GM18870 (cell line): ENCODE data around the gene GRIK1.

Experiments used
- ATAC-seq: cut with Tn5 transposase; IDR thresholded peaks from one replicate; pipeline ENCODE4 v1.9.1; 2021; ENCODE audit warnings: moderate library complexity; ENCODE audit not compliant: unreplicated experiment

Gene GRIK1

DNA sequence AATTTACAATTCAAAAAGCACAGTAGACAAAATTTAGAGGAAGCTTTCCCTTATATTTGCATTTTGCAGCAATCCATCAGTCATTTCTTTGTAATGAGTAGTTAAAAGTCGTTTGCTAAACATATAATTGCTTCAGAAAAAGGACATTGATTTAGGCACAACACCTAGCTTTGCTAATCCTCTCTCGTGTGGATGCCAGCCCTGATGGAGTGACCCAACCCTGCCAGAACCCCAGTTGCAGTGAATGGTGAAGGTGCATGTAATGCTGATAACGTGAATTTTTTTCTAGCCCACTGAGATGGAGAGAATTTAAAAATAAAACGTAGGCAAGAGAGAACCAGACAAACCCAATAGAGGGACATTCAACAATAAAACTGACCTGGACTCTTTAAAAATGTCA is 263.4 kb downstream of the GRIK1 start:
- ATAC-seq, result no peak

DNA sequence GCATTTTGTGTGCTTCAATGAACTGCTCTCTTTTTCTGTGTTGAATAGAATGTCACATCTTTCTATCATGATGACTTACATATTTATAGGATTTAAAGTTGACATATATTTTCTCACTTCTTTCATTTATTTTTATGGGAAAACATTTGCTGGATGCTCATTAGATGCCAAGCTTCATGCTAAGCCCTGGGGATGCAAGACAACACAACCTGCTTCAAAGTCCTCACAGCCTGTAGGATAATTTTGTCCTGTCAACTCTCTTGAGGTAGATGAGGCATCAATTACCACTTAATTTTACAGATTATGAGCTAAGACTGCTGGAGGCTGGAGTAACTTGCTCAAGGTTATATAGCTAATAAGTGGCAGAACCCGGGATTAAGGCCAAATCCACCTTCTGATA is 264.3 kb downstream of the GRIK1 start:
- no peak for ATAC-seq

DNA sequence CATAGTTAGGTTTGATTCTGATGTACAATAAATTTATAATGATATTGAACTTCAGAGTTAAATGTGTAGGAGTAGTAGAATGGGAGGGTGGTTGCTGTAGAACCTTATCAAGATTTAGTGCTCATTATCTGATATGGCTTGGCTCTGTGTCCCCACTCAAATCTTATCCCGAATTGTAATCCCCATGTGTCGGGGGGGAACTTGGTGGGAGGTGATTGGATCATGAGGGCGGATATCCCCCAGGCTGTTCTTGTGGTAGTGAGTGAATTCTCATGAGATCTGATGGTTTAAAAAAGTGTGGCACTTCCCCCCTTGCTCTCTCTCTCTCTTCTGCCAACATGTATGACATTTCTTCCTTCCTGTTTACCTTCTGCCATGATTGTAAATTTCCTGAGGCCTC is 265.5 kb downstream of the GRIK1 start:
- ATAC-seq, result no peak

DNA sequence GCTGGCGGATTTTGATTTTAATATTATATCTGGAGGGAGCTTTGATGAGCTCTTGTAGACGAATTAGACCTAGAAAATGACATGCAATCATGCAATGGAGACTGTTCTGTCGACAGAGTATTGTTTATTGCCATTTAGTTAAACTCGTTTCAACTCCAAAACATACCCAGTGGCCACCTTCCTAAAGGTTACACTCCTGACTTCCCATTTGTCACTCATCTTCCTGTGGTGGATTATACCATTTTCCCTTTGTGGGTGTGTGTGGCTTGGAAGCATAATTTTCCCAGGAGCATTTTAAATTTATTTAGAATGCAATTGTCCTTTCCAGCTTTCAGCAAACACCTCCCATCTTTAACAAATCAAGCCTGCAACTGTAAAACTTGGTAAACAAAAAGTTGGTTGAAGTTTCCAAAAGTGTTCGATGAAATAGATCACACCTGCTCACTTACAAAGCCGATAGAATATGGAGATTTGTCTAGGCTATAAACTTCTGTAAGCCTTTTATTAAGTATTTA is 266.6 kb downstream of the GRIK1 start:
- no peak for ATAC-seq

DNA sequence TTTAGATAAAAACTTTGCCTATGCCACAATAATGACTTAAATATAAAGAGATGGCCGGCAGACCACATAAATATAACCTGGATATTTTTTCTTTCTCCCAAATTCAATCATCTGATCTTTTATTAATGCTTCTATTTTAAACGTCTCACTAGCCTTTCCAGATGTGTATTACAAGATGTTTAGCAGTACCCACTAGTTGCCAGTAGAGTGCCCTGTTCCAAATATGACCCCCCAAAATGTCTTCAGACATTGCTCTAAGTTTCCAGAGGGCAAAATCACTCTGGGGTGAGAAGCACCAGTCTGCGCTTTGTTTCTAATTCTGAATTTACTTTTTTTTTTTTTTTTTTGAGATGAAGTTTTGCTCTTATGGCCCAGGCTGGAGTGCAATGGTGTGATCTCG is 268.1 kb downstream of the GRIK1 start:
- ATAC-seq, result no peak

DNA sequence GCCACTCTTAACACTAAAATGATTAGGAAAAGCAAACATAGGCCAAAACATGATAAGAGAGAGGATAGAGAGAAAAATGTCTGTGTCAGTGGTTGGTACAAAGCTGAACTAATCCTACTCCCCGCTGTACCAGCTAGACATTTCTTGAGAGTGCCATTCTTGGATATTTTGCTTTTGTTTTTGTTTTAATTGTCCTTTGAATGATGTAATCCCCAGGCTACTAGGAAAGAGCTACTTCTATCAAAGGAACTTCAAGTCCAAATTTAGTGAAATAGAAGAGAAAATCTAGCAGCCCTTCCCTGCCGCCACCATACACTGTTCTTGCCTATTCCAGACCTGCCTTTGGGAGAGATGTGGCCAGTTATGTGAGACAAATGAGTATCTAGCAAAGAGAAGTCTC is 269.6 kb downstream of the GRIK1 start:
- no peak for ATAC-seq

DNA sequence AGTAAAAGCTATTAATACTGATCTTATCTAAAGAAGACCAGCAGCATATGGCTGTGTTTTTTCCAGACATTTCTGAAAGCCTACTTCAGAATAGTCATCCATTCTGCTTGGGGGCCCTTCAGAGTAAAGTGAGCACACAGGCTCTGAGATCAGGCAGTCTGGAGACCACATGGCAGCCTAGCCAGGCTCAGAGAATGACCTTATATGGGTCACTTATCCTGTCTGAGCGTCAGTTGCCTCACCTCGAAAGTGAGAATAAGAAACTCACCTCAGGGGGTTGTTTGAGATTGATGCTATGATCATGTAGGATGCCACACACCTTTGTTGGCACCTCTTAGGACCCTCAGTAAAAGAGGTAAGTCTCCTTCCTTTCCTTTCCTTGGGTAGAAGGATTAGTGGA is 270.4 kb downstream of the GRIK1 start:
- ATAC-seq, result peak; percentile 49

DNA sequence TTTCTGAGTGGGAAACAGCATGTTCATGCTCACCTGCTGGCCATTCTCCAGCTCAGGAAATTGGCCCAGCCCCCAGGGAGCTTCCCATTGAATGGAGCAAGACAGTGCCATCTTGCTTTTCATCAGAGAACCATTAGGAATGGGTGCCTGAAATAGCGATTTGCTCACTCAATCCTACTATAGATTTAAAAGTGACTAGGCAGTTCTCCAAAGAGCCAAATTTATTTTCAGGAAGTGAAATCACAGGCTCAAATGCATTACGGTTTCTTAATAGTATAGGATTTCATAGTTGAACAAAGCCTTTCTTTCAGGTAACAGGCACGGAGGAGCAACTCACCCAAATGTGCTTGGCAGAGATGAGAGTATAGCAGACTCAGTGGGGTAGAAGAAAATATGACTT is 272.1 kb downstream of the GRIK1 start:
- ATAC-seq, result no peak

DNA sequence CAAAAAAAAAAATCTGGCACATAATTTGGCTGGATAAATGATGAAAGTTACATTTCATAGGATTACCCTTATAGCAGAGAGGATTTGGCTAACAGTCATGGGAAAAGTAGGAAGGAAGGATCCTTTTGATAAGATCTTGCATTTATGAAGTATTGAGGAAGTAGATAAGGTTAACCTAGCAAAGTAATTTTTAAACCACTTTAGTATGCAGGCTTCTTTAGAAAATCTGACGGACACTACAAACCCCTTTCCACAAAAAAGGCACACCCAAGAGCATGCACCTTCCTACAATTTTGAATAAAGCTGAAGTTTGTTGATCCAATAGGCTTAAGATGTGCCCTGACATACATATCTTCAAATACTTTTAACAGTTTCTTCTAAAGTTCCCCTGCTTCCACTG is 275.2 kb downstream of the GRIK1 start:
- no peak for ATAC-seq

DNA sequence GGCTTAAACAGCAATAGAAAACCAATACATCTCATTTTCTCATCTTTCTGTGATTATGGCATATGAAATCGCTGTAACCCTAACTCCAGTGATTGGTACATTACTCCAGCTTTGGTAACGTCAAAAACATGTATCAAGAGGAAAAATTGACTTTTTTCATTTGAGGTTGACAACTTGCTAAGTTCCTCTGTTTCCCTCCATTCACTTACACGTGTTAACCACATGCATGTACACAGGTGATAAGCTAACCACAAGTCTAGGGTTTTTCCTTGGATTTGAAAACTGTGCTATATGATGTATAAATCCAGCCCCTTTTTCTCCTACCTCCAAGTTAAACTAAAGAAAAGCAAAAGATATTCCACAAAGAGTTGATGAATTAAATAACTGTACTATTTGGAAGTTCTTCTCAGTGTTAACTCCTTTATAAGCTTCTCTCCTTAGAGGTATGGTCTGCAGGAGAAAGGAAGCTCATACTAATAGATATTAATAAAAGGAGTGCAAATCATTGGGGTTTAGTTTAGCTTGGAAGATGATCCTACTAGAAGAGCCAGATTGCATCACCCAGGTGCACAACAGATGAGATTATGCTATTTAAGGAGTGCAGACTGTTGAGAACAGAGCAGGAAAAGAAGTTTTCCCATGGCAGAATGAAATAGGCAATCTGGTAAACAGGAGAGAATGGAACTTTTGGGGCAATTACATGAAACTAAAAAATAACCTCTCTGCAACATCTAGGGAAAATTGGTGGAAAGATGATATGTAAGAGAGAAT is 277.9 kb downstream of the GRIK1 start:
- no peak for ATAC-seq

DNA sequence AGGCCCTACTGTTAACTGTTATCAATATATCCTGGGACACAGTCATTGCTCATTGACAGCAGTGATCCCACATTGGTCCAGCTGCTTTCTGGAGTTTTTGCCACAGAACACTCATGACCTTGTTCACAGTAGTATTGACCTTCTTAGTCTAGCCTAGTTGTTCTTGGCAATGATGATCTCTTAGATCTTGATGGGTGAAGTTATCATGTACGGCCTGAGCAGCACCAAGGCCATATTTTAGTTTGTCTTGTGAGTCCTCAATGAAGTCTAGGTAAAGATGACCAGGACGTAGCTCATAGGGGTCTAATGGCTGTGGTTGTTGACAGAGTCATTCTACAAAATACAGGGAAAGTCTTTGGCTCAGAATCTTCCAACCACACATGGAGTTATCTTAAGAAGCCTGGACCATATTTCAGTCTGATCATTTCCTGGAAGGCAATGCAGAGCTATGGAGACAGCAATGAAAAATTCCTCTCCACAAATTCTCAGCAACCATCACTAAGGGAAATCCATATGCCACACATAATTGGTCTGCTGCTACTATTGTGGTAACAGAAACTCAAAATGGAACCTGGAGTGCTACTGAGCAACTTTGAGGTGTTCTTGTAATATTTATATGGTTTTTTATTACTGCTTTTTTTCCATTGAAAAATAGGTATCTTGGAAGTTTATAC is 279.6 kb downstream of the GRIK1 start:
- ATAC-seq, result no peak

DNA sequence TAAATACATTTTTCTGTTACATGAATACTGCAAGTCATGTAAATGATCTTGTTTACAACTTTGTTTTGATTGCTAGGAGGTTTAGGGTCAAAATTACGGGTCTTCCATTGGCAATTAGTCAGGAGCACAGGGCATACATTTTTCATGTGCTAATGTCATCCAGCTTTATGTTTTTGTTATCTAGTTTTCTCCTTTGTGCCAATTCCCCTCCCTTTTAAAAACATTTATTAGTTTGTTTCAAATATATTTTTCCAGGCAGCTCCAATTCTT is 280.9 kb downstream of the GRIK1 start:
- no peak for ATAC-seq

DNA sequence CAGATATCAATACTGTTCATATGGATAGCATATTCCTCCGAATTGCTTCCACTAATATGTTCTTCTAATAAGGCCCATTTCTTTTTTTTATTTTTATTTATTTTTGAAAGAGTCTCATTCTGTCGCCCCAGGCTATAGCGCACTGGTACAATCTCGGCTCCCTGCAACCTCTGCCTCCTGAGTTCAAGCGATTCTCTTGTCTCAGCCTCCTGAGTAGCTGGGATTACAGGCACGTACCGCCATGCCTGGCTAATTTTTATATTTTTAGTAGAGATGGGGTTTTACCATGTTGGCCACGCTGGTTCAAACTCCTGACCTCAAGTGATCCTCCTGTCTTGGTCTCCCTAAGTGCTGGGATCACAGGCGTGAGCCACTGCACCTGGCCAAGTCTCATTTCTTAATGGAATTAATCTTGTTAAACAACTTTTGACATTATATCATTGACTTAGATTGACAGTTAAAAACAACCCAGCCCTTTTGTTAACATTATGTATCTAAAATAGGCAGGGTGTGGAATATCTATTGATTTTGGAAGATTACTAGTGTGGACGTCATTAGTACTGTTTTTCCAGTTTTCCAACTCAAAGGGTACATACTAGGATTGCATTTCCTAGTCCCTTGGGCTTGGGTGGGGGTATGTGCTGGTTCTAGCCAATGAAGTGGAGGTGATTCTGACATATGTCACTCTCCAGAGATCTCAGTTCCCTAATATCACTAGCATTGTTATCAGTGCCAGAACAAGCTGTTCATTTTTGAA is 281.4 kb downstream of the GRIK1 start:
- no peak for ATAC-seq

DNA sequence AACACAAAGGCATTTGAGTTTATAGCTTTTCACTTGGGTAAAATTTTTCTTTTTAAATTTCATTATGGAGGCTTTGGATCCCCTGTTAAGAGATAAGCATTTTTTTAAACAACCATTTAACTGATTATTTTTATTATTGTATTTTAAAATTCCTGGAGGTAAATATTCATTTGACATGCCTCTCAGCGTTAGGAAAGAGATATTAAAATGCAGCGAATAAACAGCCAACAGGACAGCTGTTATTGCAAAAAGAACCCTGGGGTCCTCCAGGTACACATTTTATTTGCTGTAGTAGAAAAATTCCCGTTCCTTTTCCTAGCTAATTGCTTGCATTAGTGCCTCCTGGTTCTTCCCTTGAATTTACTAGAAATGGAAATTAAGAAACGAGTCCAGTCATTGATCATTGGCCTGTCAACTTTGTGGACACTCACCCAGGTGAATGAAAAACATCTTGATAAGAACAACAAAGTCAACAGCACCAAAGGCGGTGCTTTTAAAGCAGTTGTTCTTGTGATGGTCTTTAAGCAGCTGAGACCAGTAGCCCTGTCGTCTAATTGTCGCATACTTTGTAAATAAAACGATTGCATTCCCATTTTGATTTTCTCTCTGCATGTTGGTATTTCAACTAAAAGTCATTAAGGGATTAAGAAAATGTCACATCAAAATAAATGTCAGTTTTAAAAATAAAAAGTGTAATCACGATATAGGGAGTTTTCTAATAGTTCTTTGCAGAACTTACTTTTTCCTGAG is 282.4 kb downstream of the GRIK1 start:
- no peak for ATAC-seq

DNA sequence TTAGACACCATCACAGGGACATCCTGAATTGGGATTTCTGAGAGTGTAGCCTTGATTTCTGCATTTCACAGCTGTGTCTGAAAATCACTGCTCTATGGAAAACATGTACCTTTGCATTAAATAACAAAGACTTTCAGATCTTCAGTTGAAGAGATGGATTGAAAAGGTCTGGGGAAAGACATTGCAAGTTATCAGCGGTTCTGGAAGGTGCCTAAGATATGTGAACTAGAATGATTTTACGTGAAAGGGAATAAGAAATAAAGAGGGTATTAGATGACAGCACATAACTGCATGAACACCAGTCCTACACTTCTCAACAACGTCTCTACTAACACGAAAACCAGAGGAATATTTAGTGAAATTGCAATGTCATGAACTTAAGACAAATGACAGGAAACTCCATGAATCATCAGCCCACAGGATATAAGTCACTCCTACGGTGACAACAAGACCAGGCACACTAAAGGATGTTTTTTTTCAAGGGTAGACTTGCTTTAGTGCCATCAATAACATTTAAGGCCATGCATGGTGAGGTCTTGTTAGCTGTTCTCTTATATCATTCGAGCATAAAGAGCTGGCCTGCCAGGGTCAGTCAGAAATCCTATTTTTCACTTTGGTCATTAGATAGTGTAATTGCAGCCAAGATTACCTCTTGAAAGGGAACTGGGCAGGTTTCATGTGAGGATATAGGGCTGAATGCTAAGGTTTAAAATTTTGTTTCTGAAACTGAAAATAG is 283.1 kb downstream of the GRIK1 start:
- ATAC-seq, result no peak

DNA sequence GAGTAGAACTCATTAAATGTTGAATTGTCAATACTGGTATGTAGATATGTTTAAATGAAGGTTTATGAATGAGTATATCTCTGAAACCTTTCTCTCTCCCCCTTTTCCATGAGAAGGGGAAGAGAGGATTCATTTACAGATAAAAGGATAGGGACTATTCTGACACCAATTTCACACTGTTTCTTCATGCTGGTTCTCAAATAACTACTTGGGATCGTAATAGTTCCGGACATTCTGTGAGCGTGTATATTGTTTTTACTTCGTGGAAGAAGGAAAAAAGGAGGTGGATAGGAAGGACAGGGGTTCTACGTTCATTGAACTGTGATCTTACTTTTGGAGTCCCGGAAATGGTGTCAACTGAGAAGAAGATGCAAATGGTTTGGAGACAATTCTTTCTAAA is 284.2 kb downstream of the GRIK1 start:
- no peak for ATAC-seq

DNA sequence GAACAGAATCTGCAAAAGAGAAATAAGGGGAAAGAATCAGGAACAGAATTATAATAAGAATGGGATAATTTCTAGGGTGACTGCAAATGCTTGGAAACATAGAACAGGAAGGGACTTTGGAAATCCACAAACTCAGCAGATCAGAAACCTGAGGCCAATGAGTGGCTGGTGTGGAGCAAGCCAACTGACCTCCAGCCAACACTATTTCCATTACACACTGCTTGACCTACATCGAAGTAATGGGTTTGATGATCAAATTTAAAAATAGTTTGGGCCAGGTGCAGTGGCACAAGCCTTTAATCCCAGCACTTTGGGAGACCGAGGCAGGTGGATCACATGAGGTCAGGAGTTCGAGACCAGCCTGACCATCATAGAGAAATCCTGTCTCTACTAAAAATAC is 284.9 kb downstream of the GRIK1 start:
- ATAC-seq, result no peak

DNA sequence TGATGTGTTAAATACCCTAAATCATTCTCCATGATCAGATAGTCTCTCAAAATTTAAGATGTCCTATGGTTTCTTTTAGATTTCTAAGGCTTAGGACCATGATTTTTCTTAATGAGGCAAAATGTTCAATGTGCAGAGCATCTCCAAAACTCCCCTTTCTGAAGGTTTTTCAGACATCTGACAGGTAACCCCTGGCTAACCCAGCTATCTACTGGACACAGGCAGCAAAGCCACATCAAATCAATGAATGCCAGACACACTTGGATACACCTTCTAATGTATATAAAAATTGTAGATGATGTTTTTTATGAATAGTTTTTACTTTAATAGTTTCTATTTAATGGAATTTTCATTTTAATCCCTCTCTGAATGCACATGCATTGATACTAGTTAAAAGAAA is 285.6 kb downstream of the GRIK1 start:
- ATAC-seq, result no peak

DNA sequence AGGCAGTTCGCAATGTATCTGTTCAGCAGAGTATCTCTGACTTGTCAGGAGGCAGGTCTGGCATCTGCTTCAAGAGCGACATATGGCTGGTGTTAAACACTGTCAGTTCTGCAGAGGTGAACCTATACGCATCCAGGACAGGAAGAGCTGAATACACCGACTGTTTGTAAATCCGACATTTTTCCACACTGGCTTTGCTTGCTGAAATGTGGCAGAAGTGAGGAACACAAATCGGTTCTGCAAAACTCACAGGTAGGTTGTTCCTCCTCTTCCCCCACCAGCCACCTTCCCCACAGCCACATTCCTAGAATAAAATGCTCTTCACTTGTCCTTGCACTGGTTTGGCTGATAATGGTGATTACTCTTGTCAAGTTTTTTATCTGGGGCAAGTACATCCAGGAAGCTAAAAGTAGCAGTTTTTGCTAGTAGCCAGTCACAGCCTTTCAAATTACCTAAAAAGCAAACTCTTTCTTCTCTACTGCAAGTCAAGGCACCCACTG is 289.2 kb downstream of the GRIK1 start:
- ATAC-seq, result no peak

DNA sequence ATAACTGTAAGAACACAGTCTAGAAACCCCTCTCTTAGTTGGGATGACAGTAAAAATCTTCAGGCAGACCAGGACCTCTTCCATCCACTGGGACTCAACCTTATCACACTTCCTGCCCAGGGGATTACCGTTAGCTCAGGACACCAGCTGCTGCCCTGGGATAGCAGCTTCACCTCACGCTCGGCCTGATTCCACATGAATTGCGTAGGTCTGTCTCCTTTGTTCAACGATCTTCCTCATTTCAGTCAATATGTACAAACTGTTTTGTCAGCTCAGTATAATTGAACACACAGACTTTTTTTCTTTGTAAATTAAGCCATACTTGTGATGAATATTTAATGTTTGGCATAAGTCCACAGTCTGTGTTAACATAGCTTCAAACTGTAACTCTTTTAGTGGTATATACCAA is 290.4 kb downstream of the GRIK1 start:
- ATAC-seq, result no peak
